ENCODE data around the gene CRABP2.

Gene CRABP2

GRCh38 chr1:156742017-156742416 is 36.6 kb upstream of the CRABP2 start:
- no peak for DNase-seq (ENCODE audit: low spot score)

GRCh38 chr1:156741481-156741983 is 36.1 kb upstream of the CRABP2 start:
- DNase-seq (ENCODE audit: low spot score), result no peak

GRCh38 chr1:156740741-156741480 is 35.5 kb upstream of the CRABP2 start, which contains the start of gene MRPL24:
Gene MRPL24 (minus strand): TSS chr1:156741088. CDS start chr1:156738704, 2,384 bp downstream.
- peak; percentile 99 for DNase-seq (ENCODE audit: low spot score)

- DNase-seq (ENCODE audit: low spot score), result no peak
Observed at GRCh38 chr1:156740237-156740740, 34.9 kb upstream of the CRABP2 start.

GRCh38 chr1:156738916-156739315 is 33.5 kb upstream of the CRABP2 start:
- DNase-seq (ENCODE audit: low spot score), result no peak

GRCh38 chr1:156738407-156738806 is 33.0 kb upstream of the CRABP2 start:
- no peak for DNase-seq (ENCODE audit: low spot score)

GRCh38 chr1:156733989-156734584 is 28.7 kb upstream of the CRABP2 start:
- DNase-seq (ENCODE audit: low spot score), result no peak

- peak; percentile 92 for DNase-seq (ENCODE audit: low spot score)
Observed at GRCh38 chr1:156728599-156729462, 23.4 kb upstream of the CRABP2 start, which contains the start of gene ISG20L2. Gene ISG20L2 (minus strand): TSS chr1:156728766. CDS start chr1:156727652, 1,114 bp downstream.

- DNase-seq (ENCODE audit: low spot score), result peak; percentile 65
Observed at GRCh38 chr1:156727926-156728598, 22.7 kb upstream of the CRABP2 start, which contains the start of gene METTL25B. Gene METTL25B (plus strand): TSS chr1:156728469. CDS start chr1:156729105, 636 bp downstream.

GRCh38 chr1:156727492-156727891 is 22.1 kb upstream of the CRABP2 start:
- no peak for DNase-seq (ENCODE audit: low spot score)

- DNase-seq (ENCODE audit: low spot score), result peak; percentile 57
Observed at GRCh38 chr1:156726549-156727226, 21.3 kb upstream of the CRABP2 start.

- DNase-seq (ENCODE audit: low spot score), result peak; percentile 77
Observed at GRCh38 chr1:156725683-156726280, 20.4 kb upstream of the CRABP2 start.

GRCh38 chr1:156721535-156721934 is 16.2 kb upstream of the CRABP2 start:
- DNase-seq (ENCODE audit: low spot score), result no peak

GRCh38 chr1:156721131-156721530 is 15.7 kb upstream of the CRABP2 start:
- DNase-seq (ENCODE audit: low spot score), result no peak

GRCh38 chr1:156717351-156717750 is 12.0 kb upstream of the CRABP2 start:
- DNase-seq (ENCODE audit: low spot score), result no peak

GRCh38 chr1:156714830-156715229 is 9.4 kb upstream of the CRABP2 start:
- DNase-seq (ENCODE audit: low spot score), result no peak

GRCh38 chr1:156712626-156713025 is 7.2 kb upstream of the CRABP2 start:
- DNase-seq (ENCODE audit: low spot score), result no peak

- no peak for DNase-seq (ENCODE audit: low spot score)
Observed at GRCh38 chr1:156711011-156711817, 5.8 kb upstream of the CRABP2 start.

GRCh38 chr1:156709757-156710489 is 4.5 kb upstream of the CRABP2 start:
- DNase-seq (ENCODE audit: low spot score), result no peak
